Peyer's patch (tissue), 4 donors: ENCODE data around the gene PHKB.

Experiments
- CTCF ChIP-seq, 6 experiments: fragments of 450-650 bp in 4 of 6; fragments of 200-600 bp in 2 of 6; sonication (generic) in 1 of 6; IDR thresholded peaks; one replicate each; pipeline ENCODE4 v1.5.1; 2017 to 2019; ENCODE audit warnings: antibody characterized with exemption in 6 of 6, mild to moderate bottlenecking in 3 of 6, moderate library complexity in 1 of 6
- POLR2A ChIP-seq, 2 donors: fragments of 450-650 bp; IDR thresholded peaks; one replicate each; pipeline ENCODE4 v1.5.1; 2017; ENCODE audit warnings: antibody characterized with exemption in 2 of 2, mild to moderate bottlenecking in 2 of 2, moderate library complexity in 2 of 2

DNA sequence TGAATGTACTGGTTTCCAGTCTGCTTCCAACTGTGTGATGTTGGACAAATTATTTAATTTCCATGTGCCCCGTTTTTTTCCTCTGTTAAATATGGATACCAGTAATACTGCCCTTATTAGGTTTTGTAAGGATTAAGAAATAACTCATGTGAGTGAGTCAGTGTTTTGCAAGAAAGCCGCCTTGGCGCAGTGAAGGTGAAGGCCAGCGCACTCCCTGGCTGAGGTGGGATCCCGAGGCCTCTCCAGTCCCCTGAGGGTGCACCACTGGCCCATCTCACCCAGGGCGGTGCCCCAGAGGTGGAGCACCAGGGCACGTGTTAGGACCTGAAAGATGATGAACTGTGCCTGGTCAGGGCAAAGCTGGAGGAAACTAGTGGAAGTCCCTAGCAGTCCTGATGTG lies 43.5 kb downstream of the PHKB start:
- no peak for TF ChIP-seq CTCF (IDR thresholded peaks at IDR 0.05)
- TF ChIP-seq POLR2A (IDR thresholded peaks at IDR 0.05) = no peak
